ENCODE data around the gene LRMDA.

GRCh38 chr10:76301950-76302349 is 870.5 kb downstream of the LRMDA start:
- TF ChIP-seq CTCF (IDR thresholded peaks at IDR 0.05) = no peak
- TF ChIP-seq POLR2A (IDR thresholded peaks at IDR 0.05) = no peak

Measured in body of pancreas (tissue), 4 donors.